Spleen (tissue), 11 donors: ENCODE results near the gene UNC13B. TPM values are rescaled to one million over a fixed set of nuclear protein-coding genes. Genes with fewer than 3 reads are reported as not detected.

Source experiments
- DNase-seq: peaks from one replicate; pipeline ENCODE4 v3.0.0-alpha.2; 2020
- H3K27ac ChIP-seq, 8 donors: fragments of 200-600 bp; sonication (generic) in 7 of 8; 1 replicate in 4 of 8; 2 replicates in 4 of 8; pipeline versions ENCODE4 v1.5.0 to v1.8.0; 2016 to 2021; ENCODE audit warnings: inconsistent platforms in 4 of 8, mild to moderate bottlenecking in 4 of 8, moderate library complexity in 1 of 8
- H3K27me3 ChIP-seq, 7 donors: fragments of 200-600 bp; sonication (generic) in 6 of 7; replicated peaks in 1 of 7; 1 replicate in 4 of 7; 2 replicates in 3 of 7; pipeline versions ENCODE4 v1.5.0 to v1.8.0; 2016 to 2021; ENCODE audit warnings: inconsistent platforms in 3 of 7, mild to moderate bottlenecking in 1 of 7
- H3K36me3 ChIP-seq, 6 donors: fragments of 200-600 bp; sonication (generic) in 5 of 6; 1 replicate in 4 of 6; 2 replicates in 2 of 6; pipeline versions ENCODE4 v1.5.0 to v1.8.0; 2016 to 2021; ENCODE audit warnings: inconsistent platforms in 2 of 6
- H3K4me1 ChIP-seq, 6 donors: fragments of 200-600 bp; sonication (generic) in 5 of 6; 1 replicate in 3 of 6; 2 replicates in 3 of 6; pipeline versions ENCODE4 v1.5.0 to v1.8.0; 2016 to 2021; ENCODE audit warnings: inconsistent platforms in 3 of 6
- H3K4me3 ChIP-seq, 8 donors: fragments of 200-600 bp; sonication (generic) in 7 of 8; 1 replicate in 4 of 8; 2 replicates in 4 of 8; pipeline versions ENCODE4 v1.5.0 to v1.8.0; 2016 to 2021; ENCODE audit warnings: inconsistent platforms in 4 of 8, mild to moderate bottlenecking in 4 of 8, moderate library complexity in 2 of 8
- H3K9me3 ChIP-seq, 8 donors: fragments of 200-600 bp; sonication (generic) in 7 of 8; 1 replicate in 4 of 8; 2 replicates in 4 of 8; pipeline versions ENCODE4 v1.5.0 to v1.8.0; 2016 to 2021; ENCODE audit warnings: inconsistent platforms in 4 of 8
- POLR2A ChIP-seq, 3 donors: fragments of 450-650 bp; IDR thresholded peaks; one replicate each; pipeline ENCODE4 v1.5.1; 2017; ENCODE audit warnings: antibody characterized with exemption in 3 of 3, mild to moderate bottlenecking in 1 of 3
- POLR2AphosphoS5 ChIP-seq, 3 donors: sonication (generic); formaldehyde crosslinking; IDR thresholded peaks; one replicate each; pipeline ENCODE4 v1.5.1; 2017; ENCODE audit warnings: antibody characterized with exemption in 3 of 3
- WGBS, 5 donors: extraction: QIAGEN DNeasy Blood & Tissue Kit in 3 of 5; methylation state at CpG; one replicate each; pipeline versions ENCODE4 v1.1.5 to v1.1.7; 2013 to 2018; 5-methylcytosine and 5-hydroxymethylcytosine counted together
- intact Hi-C: fragments of 100-400 bp; cut with DNase I; formaldehyde crosslinking; loops from one replicate; pipeline ENCODE4 v1.15.0; 2023; ENCODE audit warnings: low total_unique reads
- polyA plus RNA-seq, 3 donors: library from polyadenylated mRNA; stranded (reverse); fragments of 200-250 nt; gene quantifications; one replicate each; pipeline ENCODE4 v1.2.1, GENCODE V29; 2013
- total RNA-seq, 7 donors: library from RNA; depleted of rRNA in 3 of 7; stranded (reverse); fragments of >200 nt in 3 of 7; fragmentation: NEBNext Ultra II Directional in 4 of 7; extraction: Animal tissue kit (Norgen Biotek cat#: 25700) in 4 of 7; gene quantifications; one replicate each; pipeline versions ENCODE4 v1.1.0 to v1.2.1, GENCODE V29; 2016 to 2021
- TF ChIP-seq, protein P1 (sequence below), 11 experiments: fragments of 200-600 bp in 7 of 11; fragments of 450-650 bp in 4 of 11; sonication (generic) in 4 of 11; IDR thresholded peaks in 8 of 11; conservative IDR thresholded peaks in 3 of 11; 1 replicate in 7 of 11; 2 replicates in 4 of 11; pipeline versions ENCODE4 v1.4.0 to v1.8.0; 2016 to 2021; ENCODE audit warnings: antibody characterized with exemption in 11 of 11, inconsistent platforms in 4 of 11, mild to moderate bottlenecking in 1 of 11
- donor health status: healthy with polysubstance abuse.
- donor health status: DM: no; HTN: no; CAD: no; lungs with moderate emphysema.
- donor health status: DM: no; HTN: no; CAD: no.
- donor health status: Bipolar disorder and iron deficiency.
- donor health status: healthy.
- donor health status: DM: no; HTN: no; CAD: no.
- donor health status: DM: yes; HTN: yes; CAD: no.

UNC13B gene
- total and polyA plus RNA-seq, 10 donors = 2.4 to 18.7 (median 12.1) TPM

GRCh38 chr9:35277628-35278359 is 116.0 kb downstream of the UNC13B start:
- Histone ChIP-seq H3K4me1 (peaks cover 0 to 25% (median 19%) of the 10 kb centered on the region in 6 donors), H3K9me3 (no peaks in the 10 kb centered on the region), H3K27ac (peak overlapping the region in 3 of 8 donors; percentile 31 to 68 (median 65)), H3K27me3 (no peaks in the 10 kb centered on the region), H3K36me3 (no peaks in the 10 kb centered on the region), H3K4me3 (no peak overlapping the region)
- intact Hi-C loops = no loop called here
- TF ChIP-seq POLR2AphosphoS5 (IDR thresholded peaks at IDR 0.05) = no peak
- no peak for TF ChIP-seq POLR2A (IDR thresholded peaks at IDR 0.05)
- TF ChIP-seq, protein P1, sequence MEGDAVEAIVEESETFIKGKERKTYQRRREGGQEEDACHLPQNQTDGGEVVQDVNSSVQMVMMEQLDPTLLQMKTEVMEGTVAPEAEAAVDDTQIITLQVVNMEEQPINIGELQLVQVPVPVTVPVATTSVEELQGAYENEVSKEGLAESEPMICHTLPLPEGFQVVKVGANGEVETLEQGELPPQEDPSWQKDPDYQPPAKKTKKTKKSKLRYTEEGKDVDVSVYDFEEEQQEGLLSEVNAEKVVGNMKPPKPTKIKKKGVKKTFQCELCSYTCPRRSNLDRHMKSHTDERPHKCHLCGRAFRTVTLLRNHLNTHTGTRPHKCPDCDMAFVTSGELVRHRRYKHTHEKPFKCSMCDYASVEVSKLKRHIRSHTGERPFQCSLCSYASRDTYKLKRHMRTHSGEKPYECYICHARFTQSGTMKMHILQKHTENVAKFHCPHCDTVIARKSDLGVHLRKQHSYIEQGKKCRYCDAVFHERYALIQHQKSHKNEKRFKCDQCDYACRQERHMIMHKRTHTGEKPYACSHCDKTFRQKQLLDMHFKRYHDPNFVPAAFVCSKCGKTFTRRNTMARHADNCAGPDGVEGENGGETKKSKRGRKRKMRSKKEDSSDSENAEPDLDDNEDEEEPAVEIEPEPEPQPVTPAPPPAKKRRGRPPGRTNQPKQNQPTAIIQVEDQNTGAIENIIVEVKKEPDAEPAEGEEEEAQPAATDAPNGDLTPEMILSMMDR (IDR thresholded peaks at IDR 0.05 in 8 of 11, conservative IDR thresholded peaks at IDR 0.05 in 3 of 11) = no peak
- WGBS, 5 donors = 70 to 85% (median 83%) methylated on average over 7 of the region's 7 CpGs
- no peak for DNase-seq

- Histone ChIP-seq H3K36me3 (no peaks in the 10 kb centered on the region), H3K4me1 (peaks cover 0 to 25% (median 19%) of the 10 kb centered on the region in 6 donors), H3K27ac (no peak overlapping the region), H3K4me3 (no peak overlapping the region), H3K9me3 (no peaks in the 10 kb centered on the region), H3K27me3 (no peaks in the 10 kb centered on the region)
- intact Hi-C loops = no loop called here
- 77 to 91% (median 89%) methylated on average over 2 of the region's 2 CpGs for WGBS, 5 donors
- no peak for TF ChIP-seq POLR2A (IDR thresholded peaks at IDR 0.05)
- TF ChIP-seq, protein P1 (IDR thresholded peaks at IDR 0.05 in 8 of 11, conservative IDR thresholded peaks at IDR 0.05 in 3 of 11) = no peak
- TF ChIP-seq POLR2AphosphoS5 (IDR thresholded peaks at IDR 0.05) = no peak
- no peak for DNase-seq
These were observed 118.1 kb downstream of the UNC13B start for GRCh38 chr9:35279946-35280345.

DNA sequence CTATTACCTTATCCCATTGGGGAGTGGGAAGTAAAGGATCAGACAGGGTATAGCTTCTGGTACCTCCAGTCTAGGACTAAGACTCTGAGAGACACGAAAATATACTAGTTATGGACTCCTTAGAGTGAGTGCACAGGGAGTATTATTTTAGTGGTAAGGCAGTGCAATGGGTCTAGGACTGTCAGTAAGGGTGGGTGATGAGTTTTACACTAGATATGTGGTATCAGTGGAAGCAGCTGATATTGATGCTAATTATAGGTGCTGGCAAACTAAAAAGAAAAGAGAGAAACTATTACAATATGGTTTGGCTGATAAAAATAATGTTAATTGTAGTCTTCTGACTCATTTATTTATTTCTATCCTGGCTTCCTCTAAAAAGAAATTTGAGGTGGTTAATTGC is 118.6 kb downstream of the UNC13B start:
- Histone ChIP-seq H3K4me1 (peaks cover 0 to 25% (median 19%) of the 10 kb centered on the region in 6 donors), H3K9me3 (no peaks in the 10 kb centered on the region), H3K4me3 (no peak overlapping the region), H3K27me3 (no peaks in the 10 kb centered on the region), H3K36me3 (no peaks in the 10 kb centered on the region), H3K27ac (no peak overlapping the region)
- 65 to 80% (median 76%) methylated on average over 1 of the region's 1 CpG for WGBS, 5 donors
- intact Hi-C loops = no loop called here
- TF ChIP-seq POLR2AphosphoS5 (IDR thresholded peaks at IDR 0.05) = no peak
- no peak for TF ChIP-seq POLR2A (IDR thresholded peaks at IDR 0.05)
- TF ChIP-seq, protein P1 (IDR thresholded peaks at IDR 0.05 in 8 of 11, conservative IDR thresholded peaks at IDR 0.05 in 3 of 11) = no peak
- no peak for DNase-seq

DNA sequence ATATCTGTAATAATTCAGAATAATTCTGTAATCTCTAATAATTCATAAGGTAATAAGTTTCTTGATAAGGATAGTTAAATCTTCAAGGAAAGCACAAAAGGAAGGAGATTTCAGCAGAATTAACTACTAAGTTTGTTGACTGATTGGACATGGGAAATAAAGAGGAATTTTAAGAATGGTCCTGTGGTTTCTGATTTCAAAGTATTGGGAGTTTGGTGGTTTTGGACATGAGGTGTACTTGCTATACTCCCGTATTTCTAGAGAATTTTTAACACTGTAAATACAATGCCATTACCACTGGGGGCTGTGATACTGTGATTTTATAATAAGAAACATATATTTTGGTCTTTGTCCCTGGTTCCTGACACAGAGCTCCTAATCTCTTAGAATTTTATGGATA is 123.9 kb downstream of the UNC13B start:
- Histone ChIP-seq H3K4me1 (no peaks in the 10 kb centered on the region), H3K27me3 (no peaks in the 10 kb centered on the region), H3K9me3 (no peaks in the 10 kb centered on the region), H3K36me3 (no peaks in the 10 kb centered on the region), H3K4me3 (no peak overlapping the region), H3K27ac (no peak overlapping the region)
- 76 to 91% (median 82%) methylated on average over 1 of the region's 1 CpG for WGBS, 5 donors
- intact Hi-C loops = no loop called here
- DNase-seq = no peak
- TF ChIP-seq, protein P1 (IDR thresholded peaks at IDR 0.05 in 8 of 11, conservative IDR thresholded peaks at IDR 0.05 in 3 of 11) = no peak
- no peak for TF ChIP-seq POLR2A (IDR thresholded peaks at IDR 0.05)
